Thymus (tissue), 11 donors: ENCODE data around the gene MAP6. TPM values are rescaled to one million over a fixed set of nuclear protein-coding genes. Genes with fewer than 3 reads are reported as not detected.

Source experiments
- DNase-seq, 9 donors: peaks; one replicate each; pipeline ENCODE4 v3.0.0-alpha.2; 2013; ENCODE audit warnings: low spot score in 9 of 9, low read depth in 6 of 9, missing footprints in 1 of 9
- H3K27ac ChIP-seq, 2 donors: one replicate each; pipeline ENCODE4 v1.5.1; 2013; ENCODE audit warnings: control low read depth in 1 of 2, low read depth in 1 of 2, low read length in 1 of 2, mild to moderate bottlenecking in 1 of 2, moderate library complexity in 1 of 2
- H3K27me3 ChIP-seq, 2 donors: one replicate each; pipeline ENCODE4 v1.5.1; 2013; ENCODE audit warnings: low read length in 1 of 2; ENCODE audit not compliant: control insufficient read depth in 2 of 2, insufficient read depth in 1 of 2
- H3K36me3 ChIP-seq, 2 donors: one replicate each; pipeline ENCODE4 v1.5.1; 2013; ENCODE audit warnings: low read length in 1 of 2, mild to moderate bottlenecking in 1 of 2, moderate library complexity in 1 of 2; ENCODE audit not compliant: control insufficient read depth in 2 of 2, insufficient read depth in 2 of 2
- H3K4me1 ChIP-seq, 2 donors: one replicate each; pipeline ENCODE4 v1.5.1; 2013; ENCODE audit warnings: low read length in 2 of 2; ENCODE audit not compliant: control insufficient read depth in 2 of 2, insufficient read depth in 2 of 2
- H3K4me3 ChIP-seq, 2 donors: one replicate each; pipeline ENCODE4 v1.5.1; 2013; ENCODE audit warnings: low read length in 2 of 2, control low read depth in 1 of 2, mild to moderate bottlenecking in 1 of 2
- H3K9me3 ChIP-seq, 2 donors: one replicate each; pipeline ENCODE4 v1.5.1; 2013; ENCODE audit warnings: low read length in 1 of 2, mild to moderate bottlenecking in 1 of 2; ENCODE audit not compliant: control insufficient read depth in 2 of 2, insufficient read depth in 1 of 2
- WGBS: extraction: QIAGEN DNeasy Blood & Tissue Kit; methylation state at CpG from one replicate; pipeline ENCODE4 v1.1.7; 2013; 5-methylcytosine and 5-hydroxymethylcytosine counted together
- polyA plus RNA-seq: library from polyadenylated mRNA; stranded (reverse); fragments of 200-250 nt; gene quantifications from one replicate; pipeline ENCODE4 v1.2.3, GENCODE V29; 2013
- total RNA-seq: library from RNA; stranded (reverse); fragments of 120-200 nt; gene quantifications from one replicate; pipeline ENCODE4 v1.2.4, GENCODE V29; 2013
- donor health status: healthy.

Gene MAP6
- total and polyA plus RNA-seq, 2 donors: 1.3 TPM

DNA sequence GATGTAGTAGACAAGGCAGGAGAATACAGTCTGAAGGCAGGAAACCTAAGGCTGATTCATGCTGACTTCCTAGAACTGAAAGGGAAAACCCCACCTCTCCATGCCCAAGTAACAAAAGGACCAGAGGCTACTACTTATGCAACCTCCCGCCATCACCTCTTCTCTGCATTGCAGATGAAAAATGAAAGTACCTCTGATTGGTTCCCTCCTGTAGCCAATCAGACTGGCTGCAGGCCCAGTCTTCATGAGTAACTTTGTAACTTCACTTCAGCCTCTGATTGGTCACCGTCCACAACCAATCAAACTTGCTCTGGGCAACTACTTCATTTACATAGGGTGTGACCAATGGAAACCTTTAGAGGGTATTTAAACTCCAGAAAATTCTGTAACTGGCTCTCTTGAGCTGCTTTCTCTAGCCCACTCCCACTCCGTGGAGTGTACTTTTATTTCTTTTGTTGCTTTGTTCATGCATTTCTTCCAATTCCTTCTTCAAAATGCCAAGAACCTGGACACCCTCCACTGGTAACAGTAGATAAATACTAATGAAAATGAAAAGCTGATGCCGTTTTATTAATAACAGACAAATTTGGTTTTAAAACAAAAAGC, 5.2 kb upstream of the MAP6 start:
- Histone ChIP-seq H3K27ac (no peak overlapping the region), H3K9me3 (no peaks in the 10 kb centered on the region), H3K36me3 (no peaks in the 10 kb centered on the region), H3K4me1 (peaks cover 0 to under 1% of the 10 kb centered on the region in 2 donors), H3K27me3 (peaks cover 13 to 53% of the 10 kb centered on the region in 2 donors), H3K4me3 (no peak overlapping the region)
- 96% methylated on average over 4 of the region's 4 CpGs for WGBS
- no peak for DNase-seq

GRCh38 chr11:75667831-75668450, 897 bp downstream of the MAP6 start:
- H3K27ac ChIP-seq: no peak overlapping the region
- H3K4me1 ChIP-seq: peaks cover 9 to 12% of the 10 kb centered on the region in 2 donors
- H3K27me3 ChIP-seq: peaks cover 41 to 88% of the 10 kb centered on the region in 2 donors

GRCh38 chr11:75667255-75667830, 1.5 kb downstream of the MAP6 start:
- Histone ChIP-seq H3K9me3 (peaks cover 0 to 10% of the 10 kb centered on the region in 2 donors), H3K4me1 (peaks cover 9 to 12% of the 10 kb centered on the region in 2 donors), H3K27me3 (peaks cover 41 to 91% of the 10 kb centered on the region in 2 donors), H3K27ac (no peak overlapping the region), H3K36me3 (no peaks in the 10 kb centered on the region), H3K4me3 (peak overlapping the region in 1 of 2 donors; percentile 20)
- DNase-seq: no peak
- WGBS: 2% methylated on average over 63 of the region's 63 CpGs

More at GRCh38 chr11:75667831-75668450, 897 bp downstream of the MAP6 start:
- Histone ChIP-seq H3K4me3 (peak overlapping the region; percentile 8 to 20), H3K36me3 (no peaks in the 10 kb centered on the region), H3K9me3 (peaks cover 0 to 10% of the 10 kb centered on the region in 2 donors)
- WGBS: 1% methylated on average over 73 of the region's 73 CpGs
- DNase-seq: peak in 4 of 9 donors; percentile 10 to 36 (median 29)

DNA sequence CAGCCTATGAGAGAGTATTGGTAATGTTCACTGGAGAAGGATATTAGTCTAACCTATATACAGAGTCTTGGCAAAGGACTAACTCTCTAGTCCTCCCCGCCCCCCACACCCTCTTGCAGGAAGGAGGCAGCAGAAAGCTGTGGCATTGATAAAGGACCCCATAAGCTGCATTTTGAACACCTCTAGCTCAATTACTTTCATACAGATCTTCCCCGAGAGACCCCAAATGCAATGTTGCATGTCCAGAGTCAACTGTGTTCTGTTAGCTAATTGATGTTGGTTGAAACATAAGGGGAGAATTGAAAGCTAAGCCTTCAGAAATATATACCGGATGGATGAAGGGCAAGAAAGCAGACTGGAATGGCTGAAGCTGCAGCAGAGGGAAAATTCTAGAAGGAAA, 2.8 kb downstream of the MAP6 start:
- 92% methylated on average over 3 of the region's 3 CpGs for WGBS

DNA sequence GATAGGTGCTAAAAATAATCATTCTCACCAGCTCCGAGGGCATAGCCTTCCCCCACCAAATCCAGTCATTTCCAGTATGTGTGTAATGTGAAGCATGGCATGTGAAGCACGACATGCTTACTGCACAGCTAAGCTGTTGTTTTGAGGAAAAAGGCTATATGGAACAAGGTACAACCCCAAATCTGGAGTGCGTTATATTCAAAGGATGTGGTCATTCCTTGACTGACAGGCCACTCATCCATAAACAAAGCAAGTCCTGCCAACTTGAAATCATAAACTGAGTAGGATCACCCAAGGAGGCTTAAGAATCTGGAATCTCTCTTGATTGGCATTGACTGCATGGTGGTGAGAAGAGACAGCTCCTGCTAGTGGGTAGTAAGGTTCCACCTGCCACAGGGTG, 3.7 kb downstream of the MAP6 start:
- H3K4me3 ChIP-seq: no peak overlapping the region
- H3K27ac ChIP-seq: no peak overlapping the region
- peaks cover 0 to 10% of the 10 kb centered on the region in 2 donors for H3K9me3 ChIP-seq
- no peak for DNase-seq
- H3K4me1 ChIP-seq: peaks cover 9 to 12% of the 10 kb centered on the region in 2 donors
- WGBS: 94% methylated on average over 3 of the region's 3 CpGs
- H3K27me3 ChIP-seq: peaks cover 36 to 71% of the 10 kb centered on the region in 2 donors
- H3K36me3 ChIP-seq: no peaks in the 10 kb centered on the region

More for the DNA sequence above, 2.8 kb downstream of the MAP6 start:
- Histone ChIP-seq H3K36me3 (no peaks in the 10 kb centered on the region), H3K27ac (no peak overlapping the region), H3K4me3 (no peak overlapping the region), H3K27me3 (peaks cover 41 to 79% of the 10 kb centered on the region in 2 donors), H3K4me1 (peaks cover 9 to 12% of the 10 kb centered on the region in 2 donors), H3K9me3 (peaks cover 0 to 10% of the 10 kb centered on the region in 2 donors)
- DNase-seq: no peak

DNA sequence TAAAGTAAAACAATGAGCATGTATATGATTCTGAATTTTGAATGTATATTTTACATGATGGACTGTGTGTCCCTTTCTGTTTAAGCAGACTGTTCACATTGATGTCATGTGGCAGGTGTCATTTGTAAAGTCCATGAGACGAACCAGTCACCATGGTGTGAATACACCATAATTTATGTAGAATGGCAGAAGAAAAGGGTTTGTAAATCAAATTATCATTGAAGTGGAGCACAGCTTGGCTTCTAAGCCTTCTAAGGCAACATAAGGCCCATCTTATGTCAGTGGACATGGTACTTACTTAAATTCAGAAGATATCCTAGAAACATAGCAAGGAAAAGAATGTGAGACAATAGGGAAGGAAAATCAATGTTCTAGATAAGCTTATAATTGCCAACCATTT, 4.4 kb downstream of the MAP6 start:
- peaks cover 0 to 10% of the 10 kb centered on the region in 2 donors for H3K9me3 ChIP-seq
- H3K4me3 ChIP-seq: no peak overlapping the region
- H3K4me1 ChIP-seq: peaks cover 9 to 12% of the 10 kb centered on the region in 2 donors
- WGBS: 94% methylated on average over 1 of the region's 1 CpG
- H3K36me3 ChIP-seq: no peaks in the 10 kb centered on the region
- peaks cover 31 to 63% of the 10 kb centered on the region in 2 donors for H3K27me3 ChIP-seq
- no peak for DNase-seq
- no peak overlapping the region for H3K27ac ChIP-seq

- WGBS: 94% methylated on average over 1 of the region's 1 CpG
- Histone ChIP-seq H3K4me1 (peaks cover 9% of the 10 kb centered on the region in 2 donors), H3K27ac (no peak overlapping the region), H3K27me3 (peaks cover 25 to 57% of the 10 kb centered on the region in 2 donors), H3K4me3 (no peak overlapping the region), H3K9me3 (peaks cover 0 to 9% of the 10 kb centered on the region in 2 donors), H3K36me3 (no peaks in the 10 kb centered on the region)
- no peak for DNase-seq
Measured at GRCh38 chr11:75663808-75664207, 5.0 kb downstream of the MAP6 start.

GRCh38 chr11:75659836-75660235, 9.0 kb downstream of the MAP6 start:
- 97% methylated on average over 1 of the region's 1 CpG for WGBS
- H3K4me3 ChIP-seq: no peak overlapping the region
- H3K36me3 ChIP-seq: no peaks in the 10 kb centered on the region
- H3K27ac ChIP-seq: no peak overlapping the region
- peaks cover 0 to 19% of the 10 kb centered on the region in 2 donors for H3K27me3 ChIP-seq
- DNase-seq: no peak
- H3K9me3 ChIP-seq: no peaks in the 10 kb centered on the region
- no peaks in the 10 kb centered on the region for H3K4me1 ChIP-seq

- no peaks in the 10 kb centered on the region for H3K4me1 ChIP-seq
- WGBS: 95% methylated on average over 6 of the region's 6 CpGs
- no peaks in the 10 kb centered on the region for H3K9me3 ChIP-seq
- no peak overlapping the region for H3K27ac ChIP-seq
- H3K36me3 ChIP-seq: no peaks in the 10 kb centered on the region
- peaks cover 0 to 3% of the 10 kb centered on the region in 2 donors for H3K27me3 ChIP-seq
- no peak for DNase-seq
- no peak overlapping the region for H3K4me3 ChIP-seq
Measured at GRCh38 chr11:75656044-75656727, 12.7 kb downstream of the MAP6 start.
